Endothelial cell of umbilical vein (primary cell): Measurements from ENCODE around the gene MMP21. TPM values are rescaled to one million over a fixed set of nuclear protein-coding genes. Genes with fewer than 3 reads are reported as not detected.

ENCODE experiments used
- BruUV-seq: library from RNA; stranded (reverse); fragments of 400-500 nt; replicated peaks from 2 replicates; lab custom pipeline; 2021; lab: Mats Ljungman, UMichigan
- CTCF ChIA-PET: fragments of 300-600, 350-600 bp; sonication (Branson Sonifier 250); formaldehyde crosslinking; loops from one replicate; lab custom pipeline; 2021; ENCODE audit warnings: antibody characterized with exemption, inconsistent platforms; lab: Charles Lee
- POLR2A ChIA-PET: fragments of 300-600, 350-600 bp; sonication (Branson Sonifier 250); formaldehyde crosslinking; loops from one replicate; lab custom pipeline; 2021; ENCODE audit warnings: antibody characterized with exemption, inconsistent platforms; lab: Charles Lee
- DNase-seq: peaks from one replicate; pipeline ENCODE4 v3.0.0-alpha.2; 2011; ENCODE audit warnings: low read depth, low spot score
- FAIRE-seq: peaks from 2 replicates; lab custom pipeline; 2011; peaks lifted over from hg19 to GRCh38; lab: Jason Lieb, UNC
- H2AFZ ChIP-seq: 2 replicates; pipeline ENCODE4 v1.6.0; 2012; ENCODE audit warnings: low read depth, low read length, control low read depth, inconsistent platforms
- H3K27ac ChIP-seq: 2 replicates; pipeline ENCODE4 v1.5.1; 2011; ENCODE audit warnings: low read depth, mild to moderate bottlenecking, control low read depth, low read length, moderate library complexity; ENCODE audit not compliant: insufficient read depth
- H3K27me3 ChIP-seq, 2 experiments: 2 replicates each; pipeline versions ENCODE4 v1.6.0 to v1.6.1; 2011; ENCODE audit warnings: low read length in 2 of 2, mixed read lengths in 1 of 2; ENCODE audit not compliant: control insufficient read depth in 2 of 2, insufficient read depth in 2 of 2
- H3K36me3 ChIP-seq, 2 experiments: 2 replicates in 1 of 2; 3 replicates in 1 of 2; pipeline ENCODE4 v1.5.1; 2011; ENCODE audit warnings: low read length in 2 of 2, mild to moderate bottlenecking in 1 of 2, moderate library complexity in 1 of 2; ENCODE audit not compliant: control insufficient read depth in 2 of 2, insufficient read depth in 2 of 2; ENCODE audit errors: extremely low read depth in 1 of 2
- H3K4me1 ChIP-seq: 3 replicates; pipeline ENCODE4 v1.5.1; 2011; ENCODE audit warnings: mild to moderate bottlenecking, low read length; ENCODE audit not compliant: control insufficient read depth, insufficient read depth; ENCODE audit errors: extremely low read depth
- H3K4me2 ChIP-seq: 2 replicates; pipeline ENCODE4 v1.6.1; 2011; ENCODE audit warnings: low read length, control low read depth, mixed read lengths; ENCODE audit not compliant: insufficient read depth
- H3K4me3 ChIP-seq, 3 experiments: fragments of 200-600 bp in 1 of 3; sonication (generic), shearing (Covaris generic) in 1 of 3; replicated peaks in 1 of 3; 2 replicates each; pipeline ENCODE4 v1.5.1; 2011 to 2016; ENCODE audit warnings: control low read depth in 3 of 3, low read length in 3 of 3, mild to moderate bottlenecking in 2 of 3, inconsistent platforms in 1 of 3, low read depth in 1 of 3, moderate library complexity in 1 of 3; ENCODE audit not compliant: insufficient read depth in 1 of 3
- H3K79me2 ChIP-seq: 2 replicates; pipeline ENCODE4 v1.6.0; 2012; ENCODE audit warnings: low read length, inconsistent platforms; ENCODE audit not compliant: control insufficient read depth, insufficient read depth
- H3K9ac ChIP-seq: replicated peaks from 2 replicates; pipeline ENCODE3; 2011; ENCODE audit warnings: low read length, control low read depth; ENCODE audit not compliant: insufficient read depth; ENCODE audit errors: extremely low read depth
- H3K9me1 ChIP-seq: replicated peaks from 3 replicates; pipeline ENCODE4 v1.6.0; 2011; ENCODE audit warnings: mild to moderate bottlenecking, low read length; ENCODE audit not compliant: control insufficient read depth, insufficient read depth; ENCODE audit errors: extremely low read depth
- H3K9me3 ChIP-seq: replicated peaks from 2 replicates; pipeline ENCODE4 v1.5.1; 2012; ENCODE audit warnings: low read length, inconsistent platforms; ENCODE audit not compliant: control insufficient read depth, insufficient read depth
- H4K20me1 ChIP-seq: replicated peaks from 2 replicates; pipeline ENCODE3; 2011; ENCODE audit warnings: mild to moderate bottlenecking, low read length; ENCODE audit not compliant: control insufficient read depth, insufficient read depth; ENCODE audit errors: extremely low read depth
- CTCF ChIP-seq, 2 donors: IDR thresholded peaks; 1 replicate in 1 of 2; 2 replicates in 1 of 2; pipeline ENCODE4 v1.5.1; 2011; ENCODE audit warnings: low read length in 2 of 2, mild to moderate bottlenecking in 2 of 2, moderate library complexity in 2 of 2, control low read depth in 1 of 2, inconsistent platforms in 1 of 2, low read depth in 1 of 2; ENCODE audit not compliant: insufficient read depth in 1 of 2; ENCODE audit errors: extremely low read depth in 1 of 2
- EZH2 ChIP-seq: IDR thresholded peaks from 2 replicates; pipeline ENCODE4 v1.6.1; 2012; ENCODE audit warnings: borderline replicate concordance, low read depth, mild to moderate bottlenecking, moderate library complexity, low read length, inconsistent platforms; ENCODE audit not compliant: severe bottlenecking
- FOS ChIP-seq: IDR thresholded peaks from 2 replicates; pipeline ENCODE4 v1.6.1; 2011; ENCODE audit warnings: mild to moderate bottlenecking, low read length, moderate library complexity, borderline replicate concordance; ENCODE audit not compliant: insufficient read depth
- GATA2 ChIP-seq: IDR thresholded peaks from 2 replicates; pipeline ENCODE4 v1.7.0; 2011; ENCODE audit warnings: low read depth, mild to moderate bottlenecking, moderate library complexity, mixed read lengths, low read length; ENCODE audit not compliant: insufficient read length, insufficient read depth
- JUN ChIP-seq: IDR thresholded peaks from 2 replicates; pipeline ENCODE4 v1.6.1; 2011; ENCODE audit warnings: borderline replicate concordance, low read depth; ENCODE audit not compliant: insufficient read length, insufficient read depth
- MAX ChIP-seq: IDR thresholded peaks from 2 replicates; pipeline ENCODE4 v1.6.1; 2011; ENCODE audit not compliant: insufficient read depth, insufficient read length
- MYC ChIP-seq: IDR thresholded peaks from one replicate; pipeline ENCODE4 v1.6.1; 2011; ENCODE audit warnings: mild to moderate bottlenecking, low read depth, low read length
- POLR2A ChIP-seq: IDR thresholded peaks from 2 replicates; pipeline ENCODE4 v1.6.1; 2012; ENCODE audit warnings: low read depth, mild to moderate bottlenecking, control low read depth, low read length
- POLR2AphosphoS5 ChIP-seq: IDR thresholded peaks from 2 replicates; pipeline ENCODE4 v1.6.1; 2012; ENCODE audit warnings: low read depth, mild to moderate bottlenecking, control low read depth, low read length, moderate library complexity; ENCODE audit not compliant: insufficient read depth
- dilution Hi-C: fragments of 300-500 bp; cut with MboI; formaldehyde crosslinking; loops from one replicate; pipeline ENCODE4 v1.15.0; 2019; ENCODE audit warnings: low sequenced_read_pairs; ENCODE audit not compliant: extremely low pct_ligation_motif_present
- intact Hi-C: fragments of 100-400 bp; cut with micrococcal nuclease; formaldehyde crosslinking; loops from one replicate; pipeline ENCODE4 v1.10.0; 2022
- polyA plus RNA-seq, 4 experiments: library from polyadenylated mRNA; depleted of rRNA in 3 of 4; stranded (reverse) in 3 of 4; unstranded in 1 of 4; fragments of >200 nt; gene quantifications; 2 replicates each; pipeline versions ENCODE4 v1.2.1 to v1.2.3, GENCODE V29; 2011 to 2012; ENCODE audit warnings: missing spikeins in 1 of 4
- total RNA-seq: library from RNA; stranded (reverse); gene quantifications from 2 replicates; pipeline ENCODE4 v1.2.3, GENCODE V29; 2021

MMP21 gene
- total and polyA plus RNA-seq, 2 donors (not counting 3 experiments of a cell fraction or from before 2014, with no cell fraction given), result 0.06 TPM; not detected in 1

- peaks cover 18% of the 10 kb centered on the region for H3K4me1 ChIP-seq
- H3K9me1 ChIP-seq, result no peaks in the 10 kb centered on the region
- H3K9ac ChIP-seq, result no peak overlapping the region
- H3K36me3 ChIP-seq, result no peaks in the 10 kb centered on the region
- H4K20me1 ChIP-seq, result no peaks in the 10 kb centered on the region
- H3K4me3 ChIP-seq, result no peak overlapping the region
- no peaks in the 10 kb centered on the region for H3K27me3 ChIP-seq
- no peak overlapping the region for H2AFZ ChIP-seq
- no TSS peak for BruUV-seq
- intact Hi-C loops, result loop anchor here (5.0 kb wide), 1 partner anchor 78 kb away; no protein-coding TSS in a partner anchor
- H3K9me3 ChIP-seq, result no peaks in the 10 kb centered on the region
- H3K4me2 ChIP-seq, result no peak overlapping the region
- TF ChIP-seq MYC (no peak), JUN (no peak), FOS (no peak), POLR2A (no peak), EZH2 (no peak), CTCF (IDR thresholded peaks at IDR 0.05; ENCODE audit: extremely low read depth in 1 of 2, insufficient read depth in 1 of 2, low read depth in 1 of 2, low read length in 2 of 2) (no peak), POLR2AphosphoS5 (no peak), MAX (no peak), GATA2 (no peak)
- no peak for FAIRE-seq
- CTCF ChIA-PET, result no interaction called here
- DNase-seq, result no peak
- no peak overlapping the region for H3K27ac ChIP-seq
- peaks cover 30% of the 10 kb centered on the region for H3K79me2 ChIP-seq
- POLR2A ChIA-PET, result no interaction called here
- dilution Hi-C loops, result no loop called here
Measured at GRCh38 chr10:125820701-125821100, 45.1 kb upstream of the MMP21 start.
